ENCODE data around the gene PDE8A. TPM values are rescaled to one million over a fixed set of nuclear protein-coding genes. Genes with fewer than 3 reads are reported as not detected.
A peak's percentile ranks its signal among the peaks of the same experiment; 100 is the strongest.

Gene PDE8A
- total RNA-seq, 4 donors from 2014 or later, result 49.4 to 108 (median 64.3) TPM

DNA sequence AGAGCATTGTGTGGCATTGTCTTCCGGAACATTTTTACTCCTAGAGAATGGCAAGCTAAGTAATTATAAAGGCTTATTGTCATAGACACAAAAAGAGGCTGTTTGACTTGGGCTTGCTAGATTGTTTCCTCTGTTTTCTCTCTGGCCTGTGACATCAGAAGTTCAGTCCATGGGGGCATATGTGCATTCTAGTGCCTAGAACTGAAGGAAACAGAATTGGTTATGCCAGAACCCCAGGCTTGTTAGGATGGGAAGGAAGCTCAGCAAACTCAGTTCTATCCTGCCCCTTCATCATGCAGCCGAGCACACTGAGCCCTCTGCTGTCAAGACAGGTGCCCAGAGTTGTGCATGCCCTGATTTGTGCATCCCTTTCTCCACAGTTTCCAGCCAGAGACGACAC, 131.3 kb downstream of the PDE8A start:
- H3K36me3 ChIP-seq, result peaks cover 0 to 76% (median 5%) of the 10 kb centered on the region in 3 donors
- H3K27me3 ChIP-seq, result no peaks in the 10 kb centered on the region
- H3K27ac ChIP-seq, result peak overlapping the region; percentile 48 to 72 (median 60)
- WGBS, 2 donors, result 45 to 58% methylated on average over 3 of the region's 3 CpGs
- no peak for DNase-seq (ENCODE audit: low spot score in 2 of 2)
- TF ChIP-seq, protein P1, sequence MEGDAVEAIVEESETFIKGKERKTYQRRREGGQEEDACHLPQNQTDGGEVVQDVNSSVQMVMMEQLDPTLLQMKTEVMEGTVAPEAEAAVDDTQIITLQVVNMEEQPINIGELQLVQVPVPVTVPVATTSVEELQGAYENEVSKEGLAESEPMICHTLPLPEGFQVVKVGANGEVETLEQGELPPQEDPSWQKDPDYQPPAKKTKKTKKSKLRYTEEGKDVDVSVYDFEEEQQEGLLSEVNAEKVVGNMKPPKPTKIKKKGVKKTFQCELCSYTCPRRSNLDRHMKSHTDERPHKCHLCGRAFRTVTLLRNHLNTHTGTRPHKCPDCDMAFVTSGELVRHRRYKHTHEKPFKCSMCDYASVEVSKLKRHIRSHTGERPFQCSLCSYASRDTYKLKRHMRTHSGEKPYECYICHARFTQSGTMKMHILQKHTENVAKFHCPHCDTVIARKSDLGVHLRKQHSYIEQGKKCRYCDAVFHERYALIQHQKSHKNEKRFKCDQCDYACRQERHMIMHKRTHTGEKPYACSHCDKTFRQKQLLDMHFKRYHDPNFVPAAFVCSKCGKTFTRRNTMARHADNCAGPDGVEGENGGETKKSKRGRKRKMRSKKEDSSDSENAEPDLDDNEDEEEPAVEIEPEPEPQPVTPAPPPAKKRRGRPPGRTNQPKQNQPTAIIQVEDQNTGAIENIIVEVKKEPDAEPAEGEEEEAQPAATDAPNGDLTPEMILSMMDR (IDR thresholded peaks at IDR 0.05), result no peak
- TF ChIP-seq POLR2A (IDR thresholded peaks at IDR 0.05) (no peak), EP300 (IDR thresholded peaks at IDR 0.05) (no peak)
- no peaks in the 10 kb centered on the region for H3K9me3 ChIP-seq
- no peak overlapping the region for H3K4me3 ChIP-seq
- H3K4me1 ChIP-seq, result peaks cover 0 to 12% (median 5%) of the 10 kb centered on the region in 4 donors

DNA sequence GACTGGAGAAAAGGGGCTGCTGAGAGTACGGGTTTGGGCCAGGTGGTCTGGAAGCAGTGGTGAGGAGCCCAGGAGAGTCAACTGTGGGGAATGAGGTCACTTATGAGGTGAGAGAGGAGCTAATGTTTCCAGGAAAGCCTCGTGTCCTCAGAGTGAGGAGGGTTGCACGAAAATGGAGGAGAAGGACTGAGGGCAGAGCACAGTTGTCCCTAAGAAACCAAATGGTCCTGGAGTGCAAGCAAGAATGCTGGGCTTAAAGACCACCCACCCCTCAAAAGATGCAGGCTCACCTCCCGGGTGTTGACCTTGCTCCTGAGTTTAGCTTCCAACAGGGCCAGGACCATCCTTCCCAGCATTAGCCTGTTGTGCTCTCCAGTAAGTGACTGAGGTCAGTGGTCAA, 133.2 kb downstream of the PDE8A start:
- Histone ChIP-seq H3K27ac (no peak overlapping the region), H3K27me3 (no peaks in the 10 kb centered on the region), H3K4me3 (no peak overlapping the region), H3K9me3 (no peaks in the 10 kb centered on the region), H3K36me3 (peaks cover 0 to 65% (median 3%) of the 10 kb centered on the region in 3 donors), H3K4me1 (peaks cover 0 to 12% (median 5%) of the 10 kb centered on the region in 4 donors)
- TF ChIP-seq EP300 (IDR thresholded peaks at IDR 0.05) (no peak), POLR2A (IDR thresholded peaks at IDR 0.05) (no peak)
- TF ChIP-seq, protein P1 (IDR thresholded peaks at IDR 0.05), result no peak
- WGBS, 2 donors, result 85 to 94% methylated on average over 4 of the region's 4 CpGs
- no peak for DNase-seq (ENCODE audit: low spot score in 2 of 2)

DNA sequence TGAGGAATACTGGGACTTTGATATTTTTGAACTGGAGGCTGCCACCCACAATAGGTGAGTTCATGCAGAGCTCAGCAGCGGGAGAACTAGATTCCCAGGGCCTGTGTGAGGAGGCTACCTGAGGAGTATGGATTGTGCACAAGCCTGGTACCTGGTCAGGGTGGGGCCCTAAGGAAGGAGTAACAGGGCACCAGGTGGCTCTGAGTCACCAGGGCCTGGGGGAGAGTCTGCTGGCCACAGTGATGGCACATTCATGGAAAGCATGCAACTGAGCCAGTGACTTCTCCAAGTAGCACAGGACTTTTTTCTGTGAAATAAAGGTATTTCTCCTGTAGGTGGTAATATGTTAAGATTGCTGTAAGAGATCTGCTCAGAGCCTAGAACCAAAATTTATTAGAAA, 134.4 kb downstream of the PDE8A start:
- no peak for DNase-seq (ENCODE audit: low spot score in 2 of 2)
- H3K27me3 ChIP-seq, result no peaks in the 10 kb centered on the region
- H3K27ac ChIP-seq, result no peak overlapping the region
- peaks cover 0 to 63% (median 0%) of the 10 kb centered on the region in 3 donors for H3K36me3 ChIP-seq
- peaks cover 0 to 12% (median 5%) of the 10 kb centered on the region in 4 donors for H3K4me1 ChIP-seq
- H3K9me3 ChIP-seq, result no peaks in the 10 kb centered on the region
- no peak overlapping the region for H3K4me3 ChIP-seq
- TF ChIP-seq, protein P1 (IDR thresholded peaks at IDR 0.05), result no peak
- TF ChIP-seq EP300 (IDR thresholded peaks at IDR 0.05), result no peak
- no peak for TF ChIP-seq POLR2A (IDR thresholded peaks at IDR 0.05)
- 94% methylated on average over 1 of the region's 1 CpG for WGBS, 2 donors

DNA sequence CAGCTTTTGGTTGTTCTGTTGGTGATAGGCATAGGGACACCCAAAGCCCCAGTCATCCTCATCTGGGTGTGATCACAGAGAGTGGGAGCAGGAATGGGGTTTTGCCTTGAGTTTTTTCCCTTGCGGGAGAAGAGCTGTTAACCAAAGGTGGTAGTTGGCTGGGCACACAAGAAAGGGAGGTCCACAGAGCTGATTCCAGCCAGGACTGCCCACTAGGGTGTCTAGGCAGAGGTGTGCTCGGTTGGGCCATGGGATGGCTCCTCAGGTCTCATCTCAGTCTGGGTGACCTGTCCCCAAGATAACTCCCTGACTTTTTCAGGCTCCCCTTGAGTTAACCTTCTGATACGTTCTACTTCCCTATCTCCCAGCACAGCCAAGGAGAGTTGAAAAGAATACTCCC, 134.8 kb downstream of the PDE8A start:
- Histone ChIP-seq H3K36me3 (peaks cover 0 to 63% (median 0%) of the 10 kb centered on the region in 3 donors), H3K4me1 (peaks cover 0 to 12% (median 5%) of the 10 kb centered on the region in 4 donors), H3K4me3 (no peak overlapping the region), H3K9me3 (no peaks in the 10 kb centered on the region), H3K27me3 (no peaks in the 10 kb centered on the region), H3K27ac (no peak overlapping the region)
- 95% methylated on average over 3 of the region's 3 CpGs for WGBS, 2 donors
- DNase-seq (ENCODE audit: low spot score in 2 of 2), result no peak
- TF ChIP-seq, protein P1 (IDR thresholded peaks at IDR 0.05), result no peak
- TF ChIP-seq POLR2A (IDR thresholded peaks at IDR 0.05), result no peak
- no peak for TF ChIP-seq EP300 (IDR thresholded peaks at IDR 0.05)

DNA sequence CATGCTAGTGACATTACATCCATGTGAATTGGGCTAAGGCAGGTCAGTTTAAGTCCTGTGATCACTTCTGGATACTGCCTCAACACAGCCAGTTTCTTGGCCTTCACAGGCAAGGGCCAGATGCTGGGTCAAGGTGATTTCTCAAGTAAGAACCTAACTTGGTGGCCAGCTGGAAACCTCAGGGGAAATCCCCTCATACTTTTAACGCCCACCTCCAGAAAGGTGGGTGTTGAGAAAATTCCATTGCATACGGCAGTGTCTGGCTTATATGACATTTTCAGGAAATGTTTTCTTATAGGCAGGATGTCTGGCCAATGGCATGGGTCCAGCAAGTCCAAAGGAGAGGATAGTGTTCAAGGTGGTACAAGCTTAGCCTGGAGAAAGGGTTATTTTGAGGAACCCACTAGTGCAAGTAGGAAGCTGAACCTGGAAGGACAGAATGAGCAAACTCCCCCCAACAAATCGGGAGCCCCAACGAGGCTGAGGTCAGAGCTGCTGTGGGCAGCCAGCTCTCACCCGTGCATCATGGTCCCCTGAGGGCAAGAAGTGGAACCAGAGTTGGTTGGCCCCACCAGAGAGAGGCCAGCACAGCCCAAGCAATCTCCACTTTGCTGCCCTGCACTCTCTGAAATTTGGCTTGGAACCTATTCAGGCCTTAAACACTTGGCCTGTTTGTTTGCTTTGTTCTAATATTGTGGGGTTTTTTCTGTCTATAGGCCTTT, 135.4 kb downstream of the PDE8A start:
- 56 to 70% methylated on average over 3 to 5 of the region's 5 CpGs for WGBS, 2 donors

More for the DNA sequence above, 135.4 kb downstream of the PDE8A start:
- DNase-seq (ENCODE audit: low spot score in 2 of 2), result no peak
- Histone ChIP-seq H3K4me3 (no peak overlapping the region), H3K4me1 (peaks cover 0 to 12% (median 5%) of the 10 kb centered on the region in 4 donors), H3K27ac (no peak overlapping the region), H3K27me3 (no peaks in the 10 kb centered on the region), H3K36me3 (peaks cover 0 to 68% (median 0%) of the 10 kb centered on the region in 3 donors), H3K9me3 (no peaks in the 10 kb centered on the region)
- no peak for TF ChIP-seq EP300 (IDR thresholded peaks at IDR 0.05)
- TF ChIP-seq POLR2A (IDR thresholded peaks at IDR 0.05), result no peak
- TF ChIP-seq, protein P1 (IDR thresholded peaks at IDR 0.05), result no peak

Measured in tibial nerve (tissue), 4 donors.